Naive thymus-derived CD4-positive, alpha-beta T cell (primary cell): Measurements from ENCODE around the gene ZNF575. TPM values are rescaled to one million over a fixed set of nuclear protein-coding genes. Genes with fewer than 3 reads are reported as not detected.

Experiments
- ATAC-seq: fragments of 150-1000 bp; cut with Tn5 transposase; 2 replicates; pipeline ENCODE4 v1.10.0; 2021; ENCODE audit warnings: mild to moderate bottlenecking, moderate library complexity
- CTCF ChIA-PET: fragments of 350-600 bp; sonication (Branson Sonifier 250); formaldehyde crosslinking; loops from one replicate; lab custom pipeline; 2021; ENCODE audit warnings: antibody characterized with exemption; lab: Charles Lee
- POLR2A ChIA-PET: fragments of 350-600 bp; sonication (Branson Sonifier 250); formaldehyde crosslinking; loops from one replicate; lab custom pipeline; 2021; ENCODE audit warnings: antibody characterized with exemption, inconsistent platforms; lab: Charles Lee
- DNase-seq, 9 donors: peaks; one replicate each; pipeline versions ENCODE4 v3.0.0 to v3.0.0-alpha.2; 2020 to 2022; ENCODE audit warnings: mixed read lengths in 1 of 9
- H3K27ac ChIP-seq: one replicate; pipeline ENCODE4 v1.7.0; 2013; ENCODE audit warnings: mild to moderate bottlenecking, low read depth, low read length, moderate library complexity
- H3K27me3 ChIP-seq, 2 donors: one replicate each; pipeline ENCODE4 v1.7.0; 2013; ENCODE audit warnings: low read length in 2 of 2, mild to moderate bottlenecking in 2 of 2, moderate library complexity in 2 of 2; ENCODE audit not compliant: control insufficient read depth in 2 of 2, insufficient read depth in 2 of 2
- H3K36me3 ChIP-seq, 3 experiments: 1 replicate in 2 of 3; 2 replicates in 1 of 3; pipeline ENCODE4 v1.7.0; 2013; ENCODE audit warnings: low read length in 3 of 3, mild to moderate bottlenecking in 3 of 3, moderate library complexity in 1 of 3; ENCODE audit not compliant: insufficient read depth in 3 of 3, control insufficient read depth in 2 of 3
- H3K4me1 ChIP-seq, 2 donors: one replicate each; pipeline ENCODE4 v1.7.0; 2013; ENCODE audit warnings: low read length in 2 of 2, mild to moderate bottlenecking in 2 of 2, moderate library complexity in 1 of 2; ENCODE audit not compliant: control insufficient read depth in 2 of 2, insufficient read depth in 2 of 2
- H3K4me3 ChIP-seq: 2 replicates; pipeline ENCODE4 v1.7.0; 2013; ENCODE audit warnings: mild to moderate bottlenecking, low read length
- H3K9me3 ChIP-seq, 3 experiments: 1 replicate in 2 of 3; 2 replicates in 1 of 3; pipeline ENCODE4 v1.7.0; 2013; ENCODE audit warnings: low read length in 3 of 3; ENCODE audit not compliant: control insufficient read depth in 2 of 3
- H3K27ac Mint-ChIP-seq, 9 donors: one replicate each; pipeline ENCODE4 v1.8.0; 2020 to 2022; ENCODE audit warnings: mixed read lengths in 9 of 9, mild to moderate bottlenecking in 8 of 9, moderate library complexity in 5 of 9, inconsistent platforms in 2 of 9
- H3K27me3 Mint-ChIP-seq, 5 donors: one replicate each; pipeline ENCODE4 v1.8.0; 2021 to 2022; ENCODE audit warnings: mixed read lengths in 5 of 5, mild to moderate bottlenecking in 1 of 5
- H3K36me3 Mint-ChIP-seq, 5 donors: one replicate each; pipeline ENCODE4 v1.8.0; 2020 to 2022; ENCODE audit warnings: mixed read lengths in 5 of 5, mild to moderate bottlenecking in 3 of 5, inconsistent platforms in 1 of 5
- H3K4me1 Mint-ChIP-seq, 7 donors: one replicate each; pipeline ENCODE4 v1.8.0; 2020 to 2022; ENCODE audit warnings: mixed read lengths in 7 of 7, mild to moderate bottlenecking in 3 of 7, inconsistent platforms in 1 of 7
- H3K4me3 Mint-ChIP-seq, 10 donors: one replicate each; pipeline ENCODE4 v1.8.0; 2020 to 2022; ENCODE audit warnings: mild to moderate bottlenecking in 10 of 10, mixed read lengths in 10 of 10, moderate library complexity in 6 of 10, inconsistent platforms in 2 of 10
- H3K9me3 Mint-ChIP-seq, 11 donors: one replicate each; pipeline ENCODE4 v1.8.0; 2020 to 2022; ENCODE audit warnings: mixed read lengths in 11 of 11, mild to moderate bottlenecking in 4 of 11, inconsistent platforms in 1 of 11, moderate library complexity in 1 of 11
- intact Hi-C, 2 donors: fragments of 100-400 bp; cut with micrococcal nuclease; formaldehyde crosslinking; loops; one replicate each; pipeline ENCODE4 v1.15.1; 2023
- polyA plus RNA-seq, 2 donors: library from polyadenylated mRNA; unstranded; fragments of 300-500 nt; fragmentation: Illumina TruSeq; gene quantifications; one replicate each; pipeline ENCODE4 v1.2.3, GENCODE V29; 2021
- total RNA-seq, 6 experiments: library from RNA in 5 of 6; stranded (reverse) in 5 of 6; gene quantifications; 1 replicate in 5 of 6; 2 replicates in 1 of 6; pipeline ENCODE4 v1.2.3 and lab custom pipeline; 2021 to 2026

Gene ZNF575
- total and polyA plus RNA-seq, 7 experiments from 2014 or later = 2.7 to 10.7 (median 5.0) TPM

DNA sequence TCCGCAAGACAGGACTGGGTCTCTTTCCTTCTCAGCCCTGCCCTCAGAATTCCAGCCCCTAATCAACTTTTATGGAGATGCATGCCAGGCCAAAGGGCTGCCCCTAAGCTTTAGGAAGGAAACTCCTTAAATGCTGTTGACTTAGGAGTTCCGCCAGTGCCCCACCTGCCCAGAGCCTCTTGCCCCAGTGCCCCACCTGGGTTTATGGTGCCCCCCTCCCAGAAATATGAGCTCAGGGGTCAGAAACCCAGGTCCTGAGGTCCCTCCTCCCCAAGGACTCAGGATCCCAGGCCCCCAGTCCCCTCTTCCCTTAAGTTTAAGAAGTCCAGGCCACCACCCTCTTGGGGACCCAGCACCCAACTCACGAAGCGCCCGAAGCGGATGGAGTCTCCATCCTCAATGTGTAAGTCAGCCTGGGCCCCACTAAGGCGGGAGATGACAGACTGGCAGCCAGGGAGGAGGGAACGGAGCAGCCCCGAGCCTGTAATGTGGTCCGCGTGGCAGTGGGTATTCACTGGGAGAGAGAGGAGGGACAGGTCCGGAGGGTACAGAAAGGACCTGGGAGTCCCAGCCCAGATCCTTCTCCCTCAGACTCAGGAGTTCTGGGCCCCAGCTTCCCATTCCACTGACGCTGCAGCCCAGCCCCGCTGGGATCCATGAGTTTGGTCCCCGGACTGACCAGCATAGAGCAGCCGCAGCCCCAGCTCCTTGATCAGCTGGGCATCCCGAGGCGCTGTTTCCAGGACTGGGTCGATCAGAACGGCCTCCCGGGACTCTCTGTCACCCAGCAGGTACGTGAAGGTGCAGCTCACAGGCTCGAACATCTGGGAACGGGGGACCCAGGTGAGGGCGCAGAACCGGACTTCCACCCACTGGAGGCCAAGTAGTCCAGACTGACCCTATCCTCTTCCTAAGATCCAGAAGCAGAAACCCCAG is 6.9 kb upstream of the ZNF575 start:
- no peaks in the 10 kb centered on the region for H3K27me3 Mint-ChIP-seq
- H3K36me3 Mint-ChIP-seq = peaks cover 0 to 5% (median 0%) of the 10 kb centered on the region in 5 donors
- peak overlapping the region; percentile 44 to 91 (median 83) for H3K27ac Mint-ChIP-seq
- Histone ChIP-seq H3K36me3 (peaks cover 0 to 7% (median 0%) of the 10 kb centered on the region in 3 experiments), H3K27ac (peak overlapping the region; percentile 81), H3K9me3 (no peaks in the 10 kb centered on the region), H3K4me1 (peaks cover 14 to 24% of the 10 kb centered on the region in 2 donors), H3K27me3 (no peaks in the 10 kb centered on the region), H3K4me3 (peak overlapping the region; percentile 75)
- no peaks in the 10 kb centered on the region for H3K9me3 Mint-ChIP-seq
- POLR2A ChIA-PET = interaction anchor here (0.8 to 2.4 kb wide), 6 partner anchors 11 to 143 kb away, joined by 3 to 15 read pairs (median 3); partner anchors contain the start of gene XRCC1
- DNase-seq (peak in 6 of 9 donors; percentile 11 to 39 (median 26)), ATAC-seq (peak; percentile 23)
- H3K4me3 Mint-ChIP-seq = peak overlapping the region; percentile 78 to 94 (median 84)
- intact Hi-C loops = loop anchor here (1.0 to 10.0 kb wide), 4 partner anchors 7 to 259 kb away; partner anchors contain the start of genes ZNF575 (in 2 of the 2) and KCNN4 (in 1 of the 2)
- peaks cover 18 to 38% (median 25%) of the 10 kb centered on the region in 7 donors for H3K4me1 Mint-ChIP-seq
- CTCF ChIA-PET = interaction anchor here (1.6 to 11.4 kb wide), 3 partner anchors 62 to 87 kb away, joined by 3 to 250 read pairs (median 11); no protein-coding TSS in a partner anchor

DNA sequence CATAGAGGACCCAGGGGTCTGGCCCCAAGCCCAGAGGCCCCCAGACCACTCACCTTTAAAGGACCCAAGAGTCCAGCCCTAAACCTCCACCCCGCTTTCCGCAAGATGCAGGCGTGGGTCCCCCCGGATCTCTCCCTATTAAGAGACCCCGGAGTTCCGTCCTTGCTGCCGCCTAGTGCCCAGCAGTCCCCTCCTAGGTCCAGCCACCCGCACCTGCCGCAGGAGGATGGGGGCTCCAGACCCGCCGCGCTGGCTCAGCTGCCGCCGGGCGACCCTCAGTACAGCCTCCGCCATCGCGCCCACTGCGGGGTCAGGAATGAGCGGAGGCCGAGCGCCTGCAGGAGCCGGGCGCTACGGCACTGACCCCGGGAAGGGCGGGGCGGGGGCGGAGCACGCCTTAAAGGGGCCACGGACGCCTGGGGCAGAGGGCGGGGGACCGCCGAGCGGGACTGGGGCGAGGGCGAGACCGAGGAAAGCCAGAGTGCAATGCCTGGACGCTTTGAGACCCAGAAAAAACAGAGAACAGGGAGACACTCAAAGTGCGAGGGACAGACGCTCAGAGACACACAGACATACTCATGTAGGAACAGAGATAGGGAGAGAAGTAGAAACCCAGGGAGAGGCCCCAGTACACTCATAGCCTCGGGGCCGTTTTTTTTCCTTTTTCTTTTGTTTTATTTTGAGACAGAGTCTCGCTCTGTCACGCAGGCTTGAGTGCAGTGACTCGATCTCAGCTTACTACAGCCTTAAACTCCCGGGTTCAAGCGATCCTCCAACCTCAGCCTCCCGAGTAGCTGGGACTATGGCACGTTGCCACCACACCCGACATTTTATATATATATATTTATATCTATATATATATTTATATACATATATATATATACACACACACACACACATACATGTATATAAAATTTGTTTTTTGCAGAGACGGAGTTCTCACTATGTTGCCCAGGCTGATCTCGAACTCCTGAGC is 5.8 kb upstream of the ZNF575 start, which contains the start of gene ETHE1:
TSS of gene ETHE1 (minus strand) at position 318 of the 976 bp plus-strand sequence. CDS start at position 294, 24 bp downstream.
- DNase-seq (peak; percentile 39 to 86 (median 50)), ATAC-seq (peak; percentile 86)
- no peaks in the 10 kb centered on the region for H3K9me3 Mint-ChIP-seq
- POLR2A ChIA-PET = interaction anchor here (0.6 to 2.4 kb wide), 7 partner anchors 10 to 88 kb away, joined by 3 to 15 read pairs (median 4); partner anchors contain the start of gene XRCC1
- peaks cover 18 to 38% (median 25%) of the 10 kb centered on the region in 7 donors for H3K4me1 Mint-ChIP-seq
- H3K27me3 Mint-ChIP-seq = no peaks in the 10 kb centered on the region
- peaks cover 0 to 4% (median 0%) of the 10 kb centered on the region in 5 donors for H3K36me3 Mint-ChIP-seq
- CTCF ChIA-PET = interaction anchor here (0.7 to 11.4 kb wide), 8 partner anchors 8 to 93 kb away, joined by 3 to 250 read pairs (median 5); no protein-coding TSS in a partner anchor
- Histone ChIP-seq H3K27ac (peak within 1 kb of the TSS; percentile 81), H3K27me3 (no peaks in the 10 kb centered on the region), H3K4me3 (peak within 1 kb of the TSS; percentile 75), H3K9me3 (no peaks in the 10 kb centered on the region), H3K36me3 (peaks cover 0 to 5% (median 0%) of the 10 kb centered on the region in 3 experiments), H3K4me1 (peaks cover 15 to 24% of the 10 kb centered on the region in 2 donors)
- H3K27ac Mint-ChIP-seq = peak within 1 kb of the TSS; percentile 75 to 96 (median 86)
- intact Hi-C loops = loop anchor here (1.0 to 10.0 kb wide), 4 partner anchors 23 to 258 kb away; partner anchors contain the start of genes PHLDB3 (in 2 of the 2) and KCNN4 (in 1 of the 2)
- H3K4me3 Mint-ChIP-seq = peak within 1 kb of the TSS; percentile 78 to 94 (median 84)

DNA sequence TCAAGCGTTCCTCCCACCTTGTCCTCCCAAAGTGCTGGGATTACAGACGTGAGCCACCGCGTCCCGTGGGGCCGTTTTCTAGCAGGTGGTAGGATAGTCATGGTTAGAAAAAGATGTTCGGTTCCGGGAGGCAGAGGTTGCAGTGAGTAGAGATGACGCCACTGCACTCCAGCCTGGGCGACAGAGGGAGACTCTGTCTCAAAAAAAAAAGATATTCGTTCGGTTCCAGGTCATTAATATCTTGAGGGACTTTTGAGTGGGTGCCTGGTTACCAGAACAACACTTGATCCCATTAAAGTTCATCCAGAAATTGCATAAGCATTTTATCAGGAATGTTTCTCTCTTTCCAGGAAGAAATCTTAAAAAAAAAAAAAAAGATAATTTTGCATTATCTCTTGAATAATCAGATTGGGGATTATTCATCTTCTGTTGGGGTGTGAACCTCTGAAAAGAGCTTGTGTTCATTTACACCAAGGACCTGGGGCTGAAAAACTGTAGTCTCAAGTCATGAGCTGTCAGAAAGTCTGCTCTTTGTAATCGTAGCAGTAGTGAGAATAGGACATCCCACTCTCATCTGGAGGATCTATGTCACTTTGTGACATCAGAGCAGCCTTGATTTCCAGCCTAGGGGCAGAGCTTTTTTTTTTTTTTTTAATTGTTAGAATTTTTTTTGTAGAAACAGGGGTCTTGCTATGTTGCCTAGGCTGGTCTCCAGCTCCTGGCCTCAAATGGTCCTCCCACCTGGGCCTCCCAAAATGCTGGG is 4.9 kb upstream of the ZNF575 start:
- ChIA-PET CTCF (interaction anchor here (0.6 to 3.4 kb wide), 8 partner anchors 8 to 94 kb away, joined by 3 to 19 read pairs (median 4); partner anchors contain the start of gene IRGQ), POLR2A (interaction anchor here (0.6 to 1.7 kb wide), 4 partner anchors 25 to 88 kb away, joined by 4 to 7 read pairs (median 4); no protein-coding TSS in a partner anchor)
- Histone ChIP-seq H3K4me3 (no peak overlapping the region), H3K27ac (peak overlapping the region; percentile 81), H3K27me3 (no peaks in the 10 kb centered on the region), H3K9me3 (no peaks in the 10 kb centered on the region), H3K36me3 (peaks cover 0 to 5% (median 0%) of the 10 kb centered on the region in 3 experiments), H3K4me1 (peaks cover 21 to 30% of the 10 kb centered on the region in 2 donors)
- H3K27me3 Mint-ChIP-seq = no peaks in the 10 kb centered on the region
- peak overlapping the region in 6 of 9 donors; percentile 33 to 91 (median 56) for H3K27ac Mint-ChIP-seq
- H3K36me3 Mint-ChIP-seq = peaks cover 0 to 1% (median 0%) of the 10 kb centered on the region in 5 donors
- no peak for ATAC-seq
- peaks cover 14 to 42% (median 30%) of the 10 kb centered on the region in 7 donors for H3K4me1 Mint-ChIP-seq
- H3K4me3 Mint-ChIP-seq = peak overlapping the region in 8 of 10 donors; percentile 10 to 90 (median 54)
- intact Hi-C loops = loop anchor here (1.0 to 10.0 kb wide), 4 partner anchors 24 to 257 kb away; partner anchors contain the start of genes PHLDB3 (in 2 of the 2) and KCNN4 (in 1 of the 2)
- no peaks in the 10 kb centered on the region for H3K9me3 Mint-ChIP-seq
- no peak for DNase-seq

DNA sequence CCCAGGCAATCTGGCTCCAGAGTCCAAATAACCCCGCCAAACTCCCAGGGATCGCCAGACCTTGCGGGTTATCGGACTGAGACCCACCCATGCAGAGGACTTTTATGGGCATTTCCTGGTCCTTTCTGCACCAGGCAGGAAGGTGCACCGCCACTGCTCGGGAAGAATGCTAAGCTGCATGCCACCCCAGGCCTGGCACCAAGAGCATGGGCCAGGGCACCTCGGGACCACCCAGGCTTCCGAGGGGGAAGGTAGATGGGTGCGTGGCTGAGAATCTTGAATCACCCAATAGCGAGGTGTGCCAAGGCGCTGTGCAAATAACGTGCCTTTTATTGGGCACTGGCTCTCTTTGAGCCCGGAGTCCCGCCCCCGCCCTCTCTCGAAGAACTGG is 422 bp upstream of the ZNF575 start:
- Mint-ChIP-seq H3K9me3 (no peaks in the 10 kb centered on the region), H3K27me3 (no peaks in the 10 kb centered on the region), H3K4me1 (peaks cover 5 to 30% (median 23%) of the 10 kb centered on the region in 7 donors), H3K4me3 (peak overlapping the region; percentile 88 to 98 (median 92)), H3K36me3 (peaks cover 0 to 7% (median 4%) of the 10 kb centered on the region in 5 donors), H3K27ac (peak overlapping the region; percentile 90 to 95 (median 94))
- peak in 1 of 9 donors; percentile 38 for DNase-seq
- Histone ChIP-seq H3K9me3 (no peaks in the 10 kb centered on the region), H3K4me3 (peak overlapping the region; percentile 98), H3K27me3 (no peaks in the 10 kb centered on the region), H3K36me3 (no peaks in the 10 kb centered on the region), H3K27ac (peak overlapping the region; percentile 68), H3K4me1 (peaks cover 15 to 19% of the 10 kb centered on the region in 2 donors)
- intact Hi-C loops = loop anchor here (2.0 kb wide), 3 partner anchors 22 to 136 kb away; no protein-coding TSS in a partner anchor
- no peak for ATAC-seq
- CTCF ChIA-PET = interaction anchor here (0.6 to 2.3 kb wide), 8 partner anchors 13 to 100 kb away, joined by 3 to 20 read pairs (median 4); no protein-coding TSS in a partner anchor
- POLR2A ChIA-PET = interaction anchor here (0.6 to 5.0 kb wide), 21 partner anchors 8 to 136 kb away, joined by 3 to 30 read pairs (median 5); partner anchors contain the start of genes IRGQ, PHLDB3, XRCC1 and ZNF576
